ENCODE results near the gene TUT1.

DNA sequence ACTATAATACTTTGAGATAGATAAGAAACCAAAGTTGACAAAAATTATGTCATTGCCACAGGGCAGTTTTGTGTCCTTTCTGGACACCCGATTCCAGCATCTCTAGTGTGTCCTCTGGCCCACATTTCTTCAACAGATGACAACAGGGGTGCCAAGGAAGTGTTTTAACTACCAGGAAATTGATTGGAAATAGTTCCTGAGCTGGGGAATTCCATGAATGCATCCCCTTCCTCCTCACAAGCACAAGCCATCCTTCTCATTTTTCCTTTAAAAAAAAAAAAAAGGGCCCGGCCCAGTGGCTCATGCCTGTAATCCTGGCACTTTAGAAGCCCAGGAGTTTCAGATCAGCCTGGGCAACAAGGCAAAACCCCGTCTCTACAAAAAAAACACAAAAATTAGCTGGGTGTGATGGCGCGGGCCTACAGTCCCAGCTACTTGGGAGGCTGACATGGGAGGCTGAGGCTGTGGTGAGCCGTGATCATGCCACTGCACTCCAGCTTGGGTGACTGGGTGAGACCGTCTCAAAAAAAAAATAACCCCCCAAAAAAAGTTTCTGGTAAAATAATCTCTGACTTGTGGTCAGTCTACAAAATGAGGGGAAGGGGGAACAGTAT lies 31.3 kb upstream of the TUT1 start:
- TF ChIP-seq, protein P1, sequence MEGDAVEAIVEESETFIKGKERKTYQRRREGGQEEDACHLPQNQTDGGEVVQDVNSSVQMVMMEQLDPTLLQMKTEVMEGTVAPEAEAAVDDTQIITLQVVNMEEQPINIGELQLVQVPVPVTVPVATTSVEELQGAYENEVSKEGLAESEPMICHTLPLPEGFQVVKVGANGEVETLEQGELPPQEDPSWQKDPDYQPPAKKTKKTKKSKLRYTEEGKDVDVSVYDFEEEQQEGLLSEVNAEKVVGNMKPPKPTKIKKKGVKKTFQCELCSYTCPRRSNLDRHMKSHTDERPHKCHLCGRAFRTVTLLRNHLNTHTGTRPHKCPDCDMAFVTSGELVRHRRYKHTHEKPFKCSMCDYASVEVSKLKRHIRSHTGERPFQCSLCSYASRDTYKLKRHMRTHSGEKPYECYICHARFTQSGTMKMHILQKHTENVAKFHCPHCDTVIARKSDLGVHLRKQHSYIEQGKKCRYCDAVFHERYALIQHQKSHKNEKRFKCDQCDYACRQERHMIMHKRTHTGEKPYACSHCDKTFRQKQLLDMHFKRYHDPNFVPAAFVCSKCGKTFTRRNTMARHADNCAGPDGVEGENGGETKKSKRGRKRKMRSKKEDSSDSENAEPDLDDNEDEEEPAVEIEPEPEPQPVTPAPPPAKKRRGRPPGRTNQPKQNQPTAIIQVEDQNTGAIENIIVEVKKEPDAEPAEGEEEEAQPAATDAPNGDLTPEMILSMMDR (IDR thresholded peaks at IDR 0.05): no peak
- TF ChIP-seq POLR2A (IDR thresholded peaks at IDR 0.05): no peak

Data from prostate gland (tissue), 2 donors.